Endothelial cell of umbilical vein (primary cell): Measurements from ENCODE around the gene CCDC34.

Source experiments
- CTCF ChIP-seq, 2 donors: IDR thresholded peaks; 1 replicate in 1 of 2; 2 replicates in 1 of 2; pipeline ENCODE4 v1.5.1; 2011; ENCODE audit warnings: low read length in 2 of 2, mild to moderate bottlenecking in 2 of 2, moderate library complexity in 2 of 2, control low read depth in 1 of 2, inconsistent platforms in 1 of 2, low read depth in 1 of 2; ENCODE audit not compliant: insufficient read depth in 1 of 2; ENCODE audit errors: extremely low read depth in 1 of 2
- JUN ChIP-seq: IDR thresholded peaks from 2 replicates; pipeline ENCODE4 v1.6.1; 2011; ENCODE audit warnings: borderline replicate concordance, low read depth; ENCODE audit not compliant: insufficient read length, insufficient read depth
- POLR2A ChIP-seq: IDR thresholded peaks from 2 replicates; pipeline ENCODE4 v1.6.1; 2012; ENCODE audit warnings: low read depth, mild to moderate bottlenecking, control low read depth, low read length

DNA sequence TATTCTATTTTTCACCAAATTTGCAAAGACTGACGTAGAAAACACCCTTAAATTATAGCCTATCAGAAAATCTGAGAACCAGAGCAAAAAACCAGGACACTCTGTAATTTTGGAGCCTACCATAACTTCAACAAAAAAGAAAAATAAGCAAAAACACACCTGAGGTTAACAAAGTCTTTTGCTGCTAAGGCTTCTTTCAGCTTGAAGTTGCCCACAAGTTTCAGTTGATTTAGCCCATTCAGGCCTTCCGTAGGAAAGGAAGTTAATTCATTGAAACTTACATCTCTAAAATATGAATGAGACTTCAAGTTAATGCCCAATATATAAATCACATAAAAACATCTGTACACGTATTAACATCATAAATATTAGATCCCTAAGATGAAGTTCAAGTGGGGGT is 10.4 kb upstream of the CCDC34 start:
- TF ChIP-seq CTCF (IDR thresholded peaks at IDR 0.05; ENCODE audit: extremely low read depth in 1 of 2, insufficient read depth in 1 of 2, low read depth in 1 of 2, low read length in 2 of 2), result no peak
- no peak for TF ChIP-seq POLR2A
- TF ChIP-seq JUN, result no peak
